HG03575 (cell line): Measurements from ENCODE around the gene ARL14.
A peak's percentile ranks its signal among the peaks of the same experiment; 100 is the strongest.

Experiments used
- ATAC-seq: cut with Tn5 transposase; IDR thresholded peaks from one replicate; pipeline ENCODE4 v1.9.1; 2021; ENCODE audit not compliant: unreplicated experiment, insufficient number of reproducible peaks, low FRiP score; ENCODE audit errors: extremely low read depth

The ARL14 gene

GRCh38 chr3:160676547-160677303 lies at the start of gene ARL14:
TSS of gene ARL14 (plus strand) at chr3:160677160. CDS start at chr3:160677347, 187 bp downstream.
- no peak for ATAC-seq

GRCh38 chr3:160629491-160629890 lies 47.5 kb upstream of the ARL14 start:
- ATAC-seq: no peak

GRCh38 chr3:160633361-160634083 lies 43.4 kb upstream of the ARL14 start:
- ATAC-seq: no peak

GRCh38 chr3:160635213-160635612 lies 41.7 kb upstream of the ARL14 start:
- ATAC-seq: no peak

- no peak for ATAC-seq
These were observed 39.9 kb upstream of the ARL14 start for GRCh38 chr3:160637086-160637485.

GRCh38 chr3:160638184-160638583 lies 38.8 kb upstream of the ARL14 start:
- no peak for ATAC-seq

GRCh38 chr3:160641665-160642309 lies 35.2 kb upstream of the ARL14 start:
- no peak for ATAC-seq

GRCh38 chr3:160643994-160644393 lies 33.0 kb upstream of the ARL14 start:
- ATAC-seq: no peak

GRCh38 chr3:160644491-160644890 lies 32.5 kb upstream of the ARL14 start:
- ATAC-seq: no peak

- no peak for ATAC-seq
These were observed 28.3 kb upstream of the ARL14 start for GRCh38 chr3:160648701-160649100.

- no peak for ATAC-seq
These were observed 27.4 kb upstream of the ARL14 start for GRCh38 chr3:160649596-160649995.

- no peak for ATAC-seq
These were observed 23.4 kb upstream of the ARL14 start for GRCh38 chr3:160653512-160653911.

GRCh38 chr3:160660902-160661301 lies 16.1 kb upstream of the ARL14 start:
- no peak for ATAC-seq

- ATAC-seq: no peak
These were observed 15.3 kb upstream of the ARL14 start for GRCh38 chr3:160661660-160662059.

- no peak for ATAC-seq
These were observed 11.7 kb upstream of the ARL14 start for GRCh38 chr3:160665231-160665630.

- ATAC-seq: peak; percentile 79
These were observed 11.0 kb upstream of the ARL14 start for GRCh38 chr3:160665784-160666526.

GRCh38 chr3:160667452-160667851 lies 9.5 kb upstream of the ARL14 start:
- ATAC-seq: no peak

- ATAC-seq: no peak
These were observed 8.5 kb upstream of the ARL14 start for GRCh38 chr3:160668454-160668853.

- ATAC-seq: peak; percentile 78
These were observed 5.7 kb upstream of the ARL14 start for GRCh38 chr3:160671231-160671630.
